AG09319 (cell line): ENCODE measurements around the gene NOP53.
"Not testable (repeated sequence)": the region's sequence is repeated elsewhere in the genome, so short reads cannot be mapped to it uniquely, and the experiment has no call there.

Experiments
- DNase-seq: peaks from one replicate; pipeline ENCODE4 v3.0.0-alpha.2; 2010; ENCODE audit warnings: low read depth; ENCODE audit errors: extremely low read depth
- TF ChIP-seq, protein P1 (sequence below): IDR thresholded peaks from 2 replicates; pipeline ENCODE4 v1.5.1; 2011; ENCODE audit warnings: low read depth, mild to moderate bottlenecking, inconsistent platforms, low read length, moderate library complexity

NOP53 gene

DNA sequence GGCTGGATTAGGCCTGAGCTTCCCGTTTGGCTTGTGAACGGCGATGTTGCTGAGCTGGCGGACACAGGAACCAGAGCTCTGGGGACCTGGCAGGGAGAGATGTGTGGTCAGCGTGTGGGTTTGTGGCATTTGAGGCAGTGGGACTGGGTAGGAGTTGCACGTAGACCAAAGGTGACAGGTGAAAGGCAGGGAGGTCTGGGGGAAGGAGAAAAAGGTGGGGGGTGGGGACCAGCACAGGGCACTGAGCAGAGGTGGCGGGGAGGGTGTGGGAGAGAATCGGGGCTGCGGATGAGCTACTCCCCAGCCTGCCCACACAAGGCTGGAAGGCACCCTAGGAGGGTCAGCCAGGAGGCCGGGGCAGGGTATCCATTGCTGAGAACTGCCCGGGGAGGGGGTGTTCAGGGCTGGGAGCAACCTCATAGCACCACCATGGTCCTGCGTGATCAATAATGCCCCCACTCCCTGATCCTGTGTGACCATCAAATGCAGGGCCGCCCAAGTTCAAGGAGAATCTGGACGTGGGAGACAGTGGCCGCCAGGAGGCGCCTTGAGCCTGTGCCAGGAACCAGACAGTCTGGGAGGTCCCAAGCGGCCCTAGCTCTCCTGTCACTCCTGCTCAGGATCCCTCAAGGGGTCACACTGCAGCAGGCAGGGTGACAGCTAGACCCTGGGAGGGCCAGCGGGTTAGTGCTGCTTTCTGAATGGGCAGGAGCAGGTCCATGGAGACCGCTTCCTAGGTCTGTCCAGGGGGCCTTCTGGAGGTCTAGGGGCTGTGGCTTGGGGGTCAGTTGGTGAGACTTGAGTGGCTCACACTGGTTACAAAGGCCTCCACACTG is 20.4 kb downstream of the NOP53 start:
- TF ChIP-seq, protein P1, sequence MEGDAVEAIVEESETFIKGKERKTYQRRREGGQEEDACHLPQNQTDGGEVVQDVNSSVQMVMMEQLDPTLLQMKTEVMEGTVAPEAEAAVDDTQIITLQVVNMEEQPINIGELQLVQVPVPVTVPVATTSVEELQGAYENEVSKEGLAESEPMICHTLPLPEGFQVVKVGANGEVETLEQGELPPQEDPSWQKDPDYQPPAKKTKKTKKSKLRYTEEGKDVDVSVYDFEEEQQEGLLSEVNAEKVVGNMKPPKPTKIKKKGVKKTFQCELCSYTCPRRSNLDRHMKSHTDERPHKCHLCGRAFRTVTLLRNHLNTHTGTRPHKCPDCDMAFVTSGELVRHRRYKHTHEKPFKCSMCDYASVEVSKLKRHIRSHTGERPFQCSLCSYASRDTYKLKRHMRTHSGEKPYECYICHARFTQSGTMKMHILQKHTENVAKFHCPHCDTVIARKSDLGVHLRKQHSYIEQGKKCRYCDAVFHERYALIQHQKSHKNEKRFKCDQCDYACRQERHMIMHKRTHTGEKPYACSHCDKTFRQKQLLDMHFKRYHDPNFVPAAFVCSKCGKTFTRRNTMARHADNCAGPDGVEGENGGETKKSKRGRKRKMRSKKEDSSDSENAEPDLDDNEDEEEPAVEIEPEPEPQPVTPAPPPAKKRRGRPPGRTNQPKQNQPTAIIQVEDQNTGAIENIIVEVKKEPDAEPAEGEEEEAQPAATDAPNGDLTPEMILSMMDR = peak; percentile 78

GRCh38 chr19:47766359-47766620 is 20.9 kb downstream of the NOP53 start:
- TF ChIP-seq, protein P1 = no peak
- DNase-seq = no peak

More for the DNA sequence above, 20.4 kb downstream of the NOP53 start:
- DNase-seq = no peak

DNA sequence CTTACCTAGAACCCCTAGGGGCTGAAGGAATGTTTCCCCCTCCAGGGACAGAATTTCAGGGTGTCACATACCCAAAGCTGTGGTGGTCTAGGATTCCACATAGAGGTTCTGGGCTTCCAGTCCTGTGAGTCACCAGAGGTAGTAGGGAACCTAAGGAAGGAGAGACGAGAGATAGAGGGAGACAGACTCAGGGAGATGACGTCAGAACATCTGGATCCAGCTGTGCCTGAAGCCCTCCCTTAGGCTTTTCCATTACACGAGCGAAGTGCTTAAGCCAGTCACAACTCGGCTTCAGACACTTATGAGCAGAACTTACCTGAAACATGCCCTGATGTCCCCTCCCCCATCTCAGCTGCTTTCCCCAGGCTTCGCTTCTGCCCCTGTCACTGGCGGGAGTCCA is 21.3 kb downstream of the NOP53 start:
- DNase-seq = no peak
- TF ChIP-seq, protein P1 = no peak

- DNase-seq = no peak
- TF ChIP-seq, protein P1 = no peak
Measured at GRCh38 chr19:47767349-47767748, 22.0 kb downstream of the NOP53 start.

DNA sequence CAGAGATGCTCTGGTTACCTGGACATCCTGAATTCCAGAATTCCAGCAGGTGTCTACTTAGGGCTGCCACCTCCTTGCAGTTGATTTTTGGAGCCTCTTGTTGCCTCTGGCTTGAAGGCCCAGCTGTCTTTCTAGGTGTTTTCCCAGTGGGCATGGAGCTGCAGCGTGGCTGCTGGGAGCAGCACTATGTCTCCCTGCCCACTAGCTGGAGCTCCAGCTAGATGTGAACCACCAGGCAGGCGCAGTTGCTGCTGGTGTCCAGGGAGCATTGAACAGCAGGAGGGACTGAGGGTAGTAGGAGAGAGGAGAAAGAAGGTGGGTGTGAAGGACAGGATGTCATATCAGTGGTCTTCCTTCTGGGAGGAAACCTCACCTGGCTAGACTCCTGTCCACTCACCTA is 23.3 kb downstream of the NOP53 start:
- TF ChIP-seq, protein P1 = no peak
- DNase-seq = no peak

DNA sequence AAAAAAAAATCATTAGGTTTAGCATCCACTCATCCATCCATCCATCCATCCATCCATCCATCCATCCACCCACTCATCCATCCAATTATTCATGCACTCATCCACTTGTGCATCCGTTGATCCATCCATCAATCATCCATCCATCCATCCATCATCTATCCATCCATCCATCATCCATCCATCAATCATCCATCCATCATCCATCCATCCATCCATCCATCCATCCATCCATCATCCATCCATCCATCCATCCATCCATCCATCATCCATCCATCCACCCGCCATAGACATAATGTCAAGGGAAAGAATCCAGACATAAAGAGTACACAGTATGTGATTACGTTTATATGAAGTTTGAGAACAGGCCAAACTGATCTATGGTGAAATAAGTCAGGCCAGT is 24.2 kb downstream of the NOP53 start:
- TF ChIP-seq, protein P1 = no peak
- no peak for DNase-seq

- not testable (repeated sequence) for DNase-seq
Measured at GRCh38 chr19:47771291-47771690, 25.9 kb downstream of the NOP53 start.

GRCh38 chr19:47776568-47776967 is 31.2 kb downstream of the NOP53 start:
- TF ChIP-seq, protein P1 = no peak
- no peak for DNase-seq

DNA sequence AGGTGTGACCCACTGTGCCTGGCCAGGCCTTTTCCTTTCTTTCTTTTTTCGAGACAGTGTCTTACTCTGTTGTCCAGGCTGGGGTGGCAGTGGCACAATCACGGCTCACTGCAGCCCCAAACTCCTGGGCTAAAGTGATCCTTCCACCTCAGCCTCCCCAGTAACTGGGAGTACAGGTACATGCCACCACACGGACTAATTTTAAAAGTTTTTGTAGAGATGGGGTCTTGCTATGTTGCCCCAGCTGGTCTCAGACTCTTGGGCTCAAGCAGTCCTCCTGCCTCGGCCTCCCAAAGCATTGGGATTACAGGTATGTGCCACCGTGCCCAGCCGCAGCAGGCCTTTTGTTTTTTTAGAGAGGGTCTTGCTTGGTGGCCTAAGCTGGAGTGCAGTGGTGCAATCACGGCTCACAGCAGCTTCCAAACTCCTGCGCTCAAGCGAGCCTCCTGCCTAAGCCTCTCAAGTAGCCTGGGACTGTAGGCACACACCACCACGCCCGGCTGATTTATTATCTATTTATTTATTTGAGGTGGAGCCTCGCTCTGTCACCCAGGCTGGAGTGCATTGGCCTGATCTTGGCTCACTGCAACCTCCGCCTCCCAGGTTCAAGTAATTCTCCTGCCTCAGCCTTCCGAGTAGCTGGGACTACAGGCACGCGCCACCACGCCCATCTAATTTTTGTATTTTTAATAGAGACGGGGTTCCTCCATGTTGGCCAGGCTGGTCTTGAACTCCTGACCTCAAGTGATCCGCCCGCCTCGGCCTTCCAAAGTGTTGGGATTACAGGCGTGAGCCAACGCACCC is 32.1 kb downstream of the NOP53 start:
- not testable (repeated sequence) for DNase-seq
